Astrocyte (in vitro differentiated cells and primary cell): ENCODE data around the gene HEXIM1. TPM values are rescaled to one million over a fixed set of nuclear protein-coding genes. Genes with fewer than 3 reads are reported as not detected.

Experiments
- DNase-seq: peaks from one replicate; pipeline ENCODE4 v3.0.0-alpha.2; 2010; ENCODE audit warnings: low read depth
- FAIRE-seq: peaks from 2 replicates; lab custom pipeline; 2011; peaks lifted over from hg19 to GRCh38; lab: Jason Lieb, UNC
- H2AFZ ChIP-seq: 2 replicates; pipeline ENCODE4 v1.6.0; 2012; ENCODE audit warnings: low read depth, low read length, inconsistent platforms
- H3K27ac ChIP-seq: 2 replicates; pipeline ENCODE4 v1.5.1; 2011; ENCODE audit warnings: low read depth, low read length, inconsistent platforms
- H3K27me3 ChIP-seq: 2 replicates; pipeline ENCODE4 v1.6.0; 2011; ENCODE audit warnings: low read length, inconsistent platforms; ENCODE audit not compliant: insufficient read depth
- H3K36me3 ChIP-seq: 2 replicates; pipeline ENCODE4 v1.5.1; 2011; ENCODE audit warnings: low read length, inconsistent platforms; ENCODE audit not compliant: insufficient read depth
- H3K4me1 ChIP-seq: 2 replicates; pipeline ENCODE4 v1.5.1; 2011; ENCODE audit warnings: low read length, inconsistent platforms; ENCODE audit not compliant: insufficient read depth
- H3K4me2 ChIP-seq: 2 replicates; pipeline ENCODE4 v1.6.0; 2012; ENCODE audit warnings: low read length, inconsistent platforms
- H3K4me3 ChIP-seq: 2 replicates; pipeline ENCODE4 v1.5.1; 2011; ENCODE audit warnings: low read depth, mild to moderate bottlenecking, low read length, inconsistent platforms; ENCODE audit not compliant: insufficient read depth
- H3K79me2 ChIP-seq: 2 replicates; pipeline ENCODE4 v1.6.0; 2012; ENCODE audit warnings: mild to moderate bottlenecking, low read length, inconsistent platforms; ENCODE audit not compliant: insufficient read depth
- H3K9ac ChIP-seq: 2 replicates; pipeline ENCODE4 v1.6.0; 2012; ENCODE audit warnings: mild to moderate bottlenecking, low read length, inconsistent platforms
- H3K9me3 ChIP-seq: 2 replicates; pipeline ENCODE4 v1.5.1; 2012; ENCODE audit warnings: low read depth, mild to moderate bottlenecking, low read length, inconsistent platforms; ENCODE audit not compliant: insufficient read depth
- H4K20me1 ChIP-seq: 2 replicates; pipeline ENCODE4 v1.6.0; 2012; ENCODE audit warnings: low read length, inconsistent platforms; ENCODE audit not compliant: insufficient read depth
- H3K27ac Mint-ChIP-seq: one replicate; pipeline ENCODE4 v1.8.0; 2021; ENCODE audit warnings: mild to moderate bottlenecking, mixed read lengths; ENCODE audit not compliant: unreplicated experiment
- H3K27me3 Mint-ChIP-seq: one replicate; pipeline ENCODE4 v1.8.0; 2021; ENCODE audit warnings: low read depth, mixed read lengths; ENCODE audit not compliant: unreplicated experiment
- H3K36me3 Mint-ChIP-seq: one replicate; pipeline ENCODE4 v1.8.0; 2021; ENCODE audit warnings: low read depth, mixed read lengths; ENCODE audit not compliant: unreplicated experiment
- H3K4me1 Mint-ChIP-seq: one replicate; pipeline ENCODE4 v1.8.0; 2021; ENCODE audit warnings: low read depth, mixed read lengths; ENCODE audit not compliant: unreplicated experiment
- H3K4me3 Mint-ChIP-seq: one replicate; pipeline ENCODE4 v1.8.0; 2021; ENCODE audit warnings: mild to moderate bottlenecking, moderate library complexity, mixed read lengths; ENCODE audit not compliant: unreplicated experiment
- H3K9me3 Mint-ChIP-seq: one replicate; pipeline ENCODE4 v1.8.0; 2021; ENCODE audit warnings: mild to moderate bottlenecking, mixed read lengths; ENCODE audit not compliant: unreplicated experiment
- EZH2 ChIP-seq: IDR thresholded peaks from 2 replicates; pipeline ENCODE4 v1.6.1; 2012; ENCODE audit warnings: mild to moderate bottlenecking, low read length, inconsistent platforms; ENCODE audit not compliant: insufficient read depth
- total RNA-seq: library from RNA; stranded (reverse); gene quantifications from 2 replicates; pipeline ENCODE4 v1.2.1, GENCODE V29; 2021
- TF ChIP-seq, protein P1 (sequence below): IDR thresholded peaks from 2 replicates; pipeline ENCODE4 v1.5.1; 2011; ENCODE audit warnings: low read depth, mild to moderate bottlenecking, inconsistent platforms, low read length, moderate library complexity; ENCODE audit not compliant: insufficient read depth

The HEXIM1 gene
- total RNA-seq, 1 donor from 2014 or later: 44.5 TPM

DNA sequence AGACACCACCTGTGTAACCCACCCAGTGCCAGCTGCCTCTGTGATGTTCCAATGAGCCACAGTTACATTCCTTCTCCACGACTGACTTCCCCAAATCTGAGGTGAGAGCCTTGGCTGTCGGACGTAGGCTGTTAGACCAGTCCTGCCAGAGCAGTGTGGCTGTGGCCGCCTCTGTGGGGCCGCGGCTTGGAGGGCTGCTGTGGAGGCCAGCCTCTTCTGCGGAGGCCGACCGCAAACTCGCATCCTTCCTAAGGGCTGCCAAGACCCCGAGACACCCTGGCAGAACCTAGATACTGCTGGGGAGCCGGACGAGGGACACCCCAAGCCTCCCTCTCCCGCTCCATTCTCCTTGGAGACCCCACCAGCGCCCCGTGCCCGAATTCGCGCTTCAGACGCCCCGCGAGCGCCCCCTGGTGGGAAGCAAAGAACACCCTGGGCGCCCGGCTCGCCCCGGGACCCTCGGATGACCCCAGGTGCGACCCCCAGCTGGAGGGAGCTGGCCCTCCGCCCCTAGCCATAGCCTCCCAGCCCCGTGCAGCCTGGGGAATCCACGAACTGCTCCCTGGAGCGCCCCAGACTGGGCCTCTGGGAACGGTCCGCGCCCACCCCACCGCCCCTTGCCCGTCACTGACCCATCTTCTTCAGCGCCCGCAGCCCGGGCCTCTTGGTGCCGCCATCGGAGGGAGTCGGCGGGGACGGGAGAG is 16.5 kb upstream of the HEXIM1 start:
- no peak for FAIRE-seq
- H3K9ac ChIP-seq: peak overlapping the region; percentile 80
- H2AFZ ChIP-seq: peak overlapping the region; percentile 58
- H3K27ac ChIP-seq: peak overlapping the region; percentile 45
- no peaks in the 10 kb centered on the region for H3K9me3 Mint-ChIP-seq
- H3K27me3 ChIP-seq: no peaks in the 10 kb centered on the region
- H3K4me3 Mint-ChIP-seq: peak overlapping the region; percentile 81
- DNase-seq: no peak
- H3K4me1 ChIP-seq: peaks cover 42% of the 10 kb centered on the region
- TF ChIP-seq, protein P1, sequence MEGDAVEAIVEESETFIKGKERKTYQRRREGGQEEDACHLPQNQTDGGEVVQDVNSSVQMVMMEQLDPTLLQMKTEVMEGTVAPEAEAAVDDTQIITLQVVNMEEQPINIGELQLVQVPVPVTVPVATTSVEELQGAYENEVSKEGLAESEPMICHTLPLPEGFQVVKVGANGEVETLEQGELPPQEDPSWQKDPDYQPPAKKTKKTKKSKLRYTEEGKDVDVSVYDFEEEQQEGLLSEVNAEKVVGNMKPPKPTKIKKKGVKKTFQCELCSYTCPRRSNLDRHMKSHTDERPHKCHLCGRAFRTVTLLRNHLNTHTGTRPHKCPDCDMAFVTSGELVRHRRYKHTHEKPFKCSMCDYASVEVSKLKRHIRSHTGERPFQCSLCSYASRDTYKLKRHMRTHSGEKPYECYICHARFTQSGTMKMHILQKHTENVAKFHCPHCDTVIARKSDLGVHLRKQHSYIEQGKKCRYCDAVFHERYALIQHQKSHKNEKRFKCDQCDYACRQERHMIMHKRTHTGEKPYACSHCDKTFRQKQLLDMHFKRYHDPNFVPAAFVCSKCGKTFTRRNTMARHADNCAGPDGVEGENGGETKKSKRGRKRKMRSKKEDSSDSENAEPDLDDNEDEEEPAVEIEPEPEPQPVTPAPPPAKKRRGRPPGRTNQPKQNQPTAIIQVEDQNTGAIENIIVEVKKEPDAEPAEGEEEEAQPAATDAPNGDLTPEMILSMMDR: peak; percentile 36
- no peak for TF ChIP-seq EZH2
- H3K9me3 ChIP-seq: no peaks in the 10 kb centered on the region
- peaks cover 47% of the 10 kb centered on the region for H3K79me2 ChIP-seq
- H3K36me3 Mint-ChIP-seq: no peaks in the 10 kb centered on the region
- peak overlapping the region; percentile 98 for H3K4me2 ChIP-seq
- no peak overlapping the region for H3K27ac Mint-ChIP-seq
- H3K4me1 Mint-ChIP-seq: peaks cover 24% of the 10 kb centered on the region
- H3K27me3 Mint-ChIP-seq: no peaks in the 10 kb centered on the region
- no peaks in the 10 kb centered on the region for H3K36me3 ChIP-seq
- H4K20me1 ChIP-seq: peaks cover 12% of the 10 kb centered on the region
- peak overlapping the region; percentile 73 for H3K4me3 ChIP-seq

DNA sequence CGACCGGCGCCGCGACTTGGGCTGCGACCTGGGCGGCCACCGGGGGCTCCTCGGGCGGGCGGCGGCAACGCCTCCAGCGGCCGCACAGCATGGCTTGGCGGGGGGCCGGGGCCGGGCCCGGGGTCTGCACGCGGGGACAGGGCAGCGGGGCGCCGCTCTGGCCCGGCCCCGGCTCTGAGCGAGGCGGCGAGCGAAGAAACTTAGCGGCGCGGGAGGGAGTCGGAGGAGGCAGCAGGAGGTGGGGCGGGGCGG is 16.0 kb upstream of the HEXIM1 start, which contains the start of gene PLCD3:
PLCD3 (minus strand) TSS at position 196 of the 252 bp plus-strand sequence; CDS start at position 91, 105 bp downstream.
- Histone ChIP-seq H3K27me3 (no peaks in the 10 kb centered on the region), H3K36me3 (no peaks in the 10 kb centered on the region), H3K4me2 (peak within 1 kb of the TSS; percentile 98), H3K9ac (peak within 1 kb of the TSS; percentile 90), H3K79me2 (peaks cover 43% of the 10 kb centered on the region), H3K9me3 (no peaks in the 10 kb centered on the region), H3K27ac (peak within 1 kb of the TSS; percentile 90), H4K20me1 (peaks cover 12% of the 10 kb centered on the region), H3K4me1 (peaks cover 38% of the 10 kb centered on the region), H2AFZ (peak within 1 kb of the TSS; percentile 88), H3K4me3 (peak within 1 kb of the TSS; percentile 73)
- Mint-ChIP-seq H3K9me3 (no peaks in the 10 kb centered on the region), H3K36me3 (no peaks in the 10 kb centered on the region), H3K4me1 (peaks cover 19% of the 10 kb centered on the region), H3K27me3 (no peaks in the 10 kb centered on the region), H3K4me3 (peak within 1 kb of the TSS; percentile 87), H3K27ac (peak within 1 kb of the TSS; percentile 26)
- TF ChIP-seq, protein P1: no peak
- no peak for FAIRE-seq
- no peak for DNase-seq
